GM23248 (cell line): ENCODE measurements around the gene MEF2B.

Source experiments
- EZH2 ChIP-seq: fragments of 200-600 bp; sonication (generic); IDR thresholded peaks from 2 replicates; pipeline ENCODE4 v1.6.1; 2018; ENCODE audit warnings: antibody characterized with exemption, mild to moderate bottlenecking; ENCODE audit not compliant: insufficient read depth, poor library complexity, severe bottlenecking
- EZH2phosphoT487 ChIP-seq: fragments of 200-600 bp; sonication (generic); IDR thresholded peaks from 2 replicates; pipeline ENCODE4 v1.6.1; 2018; ENCODE audit warnings: antibody characterized with exemption, moderate library complexity, mild to moderate bottlenecking, low read depth; ENCODE audit not compliant: insufficient read depth

GRCh38 chr19:19171821-19172532 lies 1.9 kb upstream of the MEF2B start:
- TF ChIP-seq EZH2 (no peak), EZH2phosphoT487 (no peak)
